ENCODE results near the gene RASA3. TPM values are rescaled to one million over a fixed set of nuclear protein-coding genes. Genes with fewer than 3 reads are reported as not detected.

RASA3 gene
- total RNA-seq, 1 donor from 2014 or later: 2.6 TPM

DNA sequence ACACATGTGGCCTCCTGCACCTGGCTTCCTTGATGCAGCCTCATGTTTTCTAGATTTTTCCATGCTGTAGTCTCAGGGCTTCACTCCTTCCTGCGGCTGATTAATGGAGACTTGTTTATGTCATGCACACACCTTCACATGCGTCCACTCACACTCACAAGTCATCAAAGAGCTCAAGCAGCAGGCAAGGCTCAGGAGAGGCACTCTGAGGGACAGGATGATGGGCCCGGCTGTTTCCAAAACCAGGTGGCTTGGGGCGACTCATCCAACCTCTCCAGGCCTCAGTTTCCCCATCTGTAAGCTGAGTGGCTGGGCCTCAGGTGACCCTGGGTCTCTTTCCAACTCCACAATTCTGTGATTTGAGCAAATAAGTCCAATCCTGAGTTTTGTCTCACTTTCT, 36.9 kb downstream of the RASA3 start:
- FAIRE-seq (no peak), DNase-seq (ENCODE audit: low read depth) (no peak)
- Histone ChIP-seq H3K27me3 (ENCODE audit: control insufficient read depth, insufficient read depth, low read length) (no peaks in the 10 kb centered on the region), H3K36me3 (ENCODE audit: control insufficient read depth, insufficient read depth, low read length) (no peaks in the 10 kb centered on the region), H3K4me3 (ENCODE audit: low read depth, low read length) (no peak overlapping the region)
- TF ChIP-seq, protein P1, sequence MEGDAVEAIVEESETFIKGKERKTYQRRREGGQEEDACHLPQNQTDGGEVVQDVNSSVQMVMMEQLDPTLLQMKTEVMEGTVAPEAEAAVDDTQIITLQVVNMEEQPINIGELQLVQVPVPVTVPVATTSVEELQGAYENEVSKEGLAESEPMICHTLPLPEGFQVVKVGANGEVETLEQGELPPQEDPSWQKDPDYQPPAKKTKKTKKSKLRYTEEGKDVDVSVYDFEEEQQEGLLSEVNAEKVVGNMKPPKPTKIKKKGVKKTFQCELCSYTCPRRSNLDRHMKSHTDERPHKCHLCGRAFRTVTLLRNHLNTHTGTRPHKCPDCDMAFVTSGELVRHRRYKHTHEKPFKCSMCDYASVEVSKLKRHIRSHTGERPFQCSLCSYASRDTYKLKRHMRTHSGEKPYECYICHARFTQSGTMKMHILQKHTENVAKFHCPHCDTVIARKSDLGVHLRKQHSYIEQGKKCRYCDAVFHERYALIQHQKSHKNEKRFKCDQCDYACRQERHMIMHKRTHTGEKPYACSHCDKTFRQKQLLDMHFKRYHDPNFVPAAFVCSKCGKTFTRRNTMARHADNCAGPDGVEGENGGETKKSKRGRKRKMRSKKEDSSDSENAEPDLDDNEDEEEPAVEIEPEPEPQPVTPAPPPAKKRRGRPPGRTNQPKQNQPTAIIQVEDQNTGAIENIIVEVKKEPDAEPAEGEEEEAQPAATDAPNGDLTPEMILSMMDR (IDR thresholded peaks at IDR 0.05; ENCODE audit: insufficient read depth, low read length, severe bottlenecking): no peak

DNA sequence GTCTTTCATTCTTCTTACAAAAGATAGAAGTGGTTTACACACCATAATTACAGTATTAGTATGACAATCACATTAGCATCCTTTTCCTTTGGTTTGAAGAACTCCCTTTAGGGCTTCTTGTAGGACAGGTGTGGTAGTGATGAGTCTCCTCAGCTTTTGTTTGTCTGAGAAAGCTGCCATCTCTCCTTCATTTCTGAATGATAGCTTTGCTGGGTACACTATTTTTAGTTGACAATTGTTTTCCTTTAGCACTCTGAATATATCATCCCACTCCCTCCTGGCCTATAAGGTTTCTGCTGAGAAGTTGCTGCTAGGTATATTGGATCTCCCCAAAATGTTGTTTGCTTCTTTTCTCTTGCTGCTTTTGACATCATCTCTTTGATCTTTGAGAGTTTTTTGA, 39.3 kb downstream of the RASA3 start:
- no peaks in the 10 kb centered on the region for H3K27me3 ChIP-seq (ENCODE audit: control insufficient read depth, insufficient read depth, low read length)
- no peak for DNase-seq (ENCODE audit: low read depth)
- no peak overlapping the region for H3K4me3 ChIP-seq (ENCODE audit: low read depth, low read length)
- no peak for FAIRE-seq
- no peaks in the 10 kb centered on the region for H3K36me3 ChIP-seq (ENCODE audit: control insufficient read depth, insufficient read depth, low read length)
- TF ChIP-seq, protein P1 (IDR thresholded peaks at IDR 0.05; ENCODE audit: insufficient read depth, low read length, severe bottlenecking): no peak

GRCh38 chr13:114092468-114092867, 40.0 kb downstream of the RASA3 start:
- Histone ChIP-seq H3K27me3 (ENCODE audit: control insufficient read depth, insufficient read depth, low read length) (no peaks in the 10 kb centered on the region), H3K4me3 (ENCODE audit: low read depth, low read length) (no peak overlapping the region), H3K36me3 (ENCODE audit: control insufficient read depth, insufficient read depth, low read length) (no peaks in the 10 kb centered on the region)
- no peak for FAIRE-seq
- TF ChIP-seq, protein P1 (IDR thresholded peaks at IDR 0.05; ENCODE audit: insufficient read depth, low read length, severe bottlenecking): no peak
- DNase-seq (ENCODE audit: low read depth): no peak

DNA sequence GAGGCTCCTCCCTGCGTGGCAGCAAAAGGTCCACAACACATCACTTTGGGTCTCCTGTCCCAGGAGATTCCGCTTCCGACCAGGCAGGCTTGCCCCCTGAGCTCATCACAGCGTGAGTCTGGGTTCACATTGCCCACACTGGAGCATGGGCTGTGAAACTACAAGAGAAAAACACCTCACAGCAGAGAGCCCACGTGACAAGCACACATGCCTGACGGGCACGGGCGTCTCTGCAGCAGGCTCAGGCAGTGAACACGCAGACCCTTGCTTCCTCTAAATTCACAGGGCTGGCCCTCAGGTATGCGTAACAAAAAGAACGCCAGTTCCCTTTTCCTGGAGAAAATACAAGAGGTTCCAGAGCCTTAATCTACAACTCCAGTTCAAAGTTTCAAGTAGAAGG, 41.9 kb downstream of the RASA3 start:
- no peaks in the 10 kb centered on the region for H3K27me3 ChIP-seq (ENCODE audit: control insufficient read depth, insufficient read depth, low read length)
- no peaks in the 10 kb centered on the region for H3K36me3 ChIP-seq (ENCODE audit: control insufficient read depth, insufficient read depth, low read length)
- DNase-seq (ENCODE audit: low read depth) (no peak), FAIRE-seq (no peak)
- H3K4me3 ChIP-seq (ENCODE audit: low read depth, low read length): no peak overlapping the region
- TF ChIP-seq, protein P1 (IDR thresholded peaks at IDR 0.05; ENCODE audit: insufficient read depth, low read length, severe bottlenecking): no peak

- no peak overlapping the region for H3K4me3 ChIP-seq (ENCODE audit: low read depth, low read length)
- DNase-seq (ENCODE audit: low read depth) (no peak), FAIRE-seq (no peak)
- H3K36me3 ChIP-seq (ENCODE audit: control insufficient read depth, insufficient read depth, low read length): no peaks in the 10 kb centered on the region
- no peaks in the 10 kb centered on the region for H3K27me3 ChIP-seq (ENCODE audit: control insufficient read depth, insufficient read depth, low read length)
- TF ChIP-seq, protein P1 (IDR thresholded peaks at IDR 0.05; ENCODE audit: insufficient read depth, low read length, severe bottlenecking): no peak
Measured at GRCh38 chr13:114089751-114090400, 42.5 kb downstream of the RASA3 start.

DNA sequence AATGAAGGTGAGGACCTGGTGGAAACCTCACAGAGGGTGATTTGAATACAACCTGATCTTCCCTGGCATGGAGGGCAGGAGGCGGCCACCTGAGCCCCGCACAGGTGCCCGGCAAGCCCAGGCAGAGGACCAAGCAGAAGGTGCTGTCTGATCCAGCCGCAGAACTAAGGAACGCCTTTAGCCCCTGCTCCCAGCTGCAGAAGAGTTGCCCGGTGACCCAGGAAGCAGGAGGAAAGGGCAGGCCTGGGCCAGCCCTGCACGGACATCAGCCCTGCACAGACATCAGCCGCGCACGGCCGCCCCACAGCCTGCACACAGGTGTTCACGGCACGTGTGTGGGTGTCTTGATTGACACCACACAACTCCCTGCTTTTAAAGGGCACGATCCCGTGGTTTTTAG, 43.1 kb downstream of the RASA3 start:
- TF ChIP-seq, protein P1 (IDR thresholded peaks at IDR 0.05; ENCODE audit: insufficient read depth, low read length, severe bottlenecking): no peak
- Histone ChIP-seq H3K27me3 (ENCODE audit: control insufficient read depth, insufficient read depth, low read length) (no peaks in the 10 kb centered on the region), H3K4me3 (ENCODE audit: low read depth, low read length) (no peak overlapping the region), H3K36me3 (ENCODE audit: control insufficient read depth, insufficient read depth, low read length) (no peaks in the 10 kb centered on the region)
- FAIRE-seq (no peak), DNase-seq (ENCODE audit: low read depth) (no peak)

All from bronchial epithelial cell (primary cell).